HCT116 (cell line): ENCODE data around the gene KIF13A. TPM values are rescaled to one million over a fixed set of nuclear protein-coding genes. Genes with fewer than 3 reads are reported as not detected.

Source experiments
- ATAC-seq: fragments of 200-7000 bp; cut with Tn5 transposase; 2 replicates; pipeline ENCODE4 v1.9.1; 2020; ENCODE audit warnings: mild to moderate bottlenecking, moderate library complexity
- BruUV-seq: library from RNA; stranded (reverse); fragments of 400-500 nt; replicated peaks from 2 replicates; lab custom pipeline; 2021; lab: Mats Ljungman, UMichigan
- CTCF ChIA-PET: fragments of 300-600 bp; sonication (Branson Sonifier 250); formaldehyde crosslinking; loops from one replicate; lab custom pipeline; 2021; ENCODE audit warnings: antibody characterized with exemption; lab: Charles Lee
- POLR2A ChIA-PET: fragments of 300-600, 350-600 bp; sonication (Branson Sonifier 250); formaldehyde crosslinking; loops from one replicate; lab custom pipeline; 2021; ENCODE audit warnings: antibody characterized with exemption; lab: Charles Lee
- RAD21 ChIA-PET, 2 experiments: fragments of 300-600 bp; sonication (Branson Sonifier 250); formaldehyde crosslinking; loops; one replicate each; lab custom pipeline; 2023; ENCODE audit warnings: low total read pairs in 2 of 2; ENCODE audit not compliant: uncharacterized antibody in 2 of 2, unreplicated experiment in 2 of 2, low non-redundant PET in 1 of 2; lab: Charles Lee
- DNase-seq: peaks from one replicate; pipeline ENCODE4 v3.0.0-alpha.2; 2010; ENCODE audit warnings: low read depth, low spot score
- H2AFZ ChIP-seq: fragments of 200-600 bp; shearing (Covaris generic), sonication (generic); 2 replicates; pipeline ENCODE4 v1.6.1; 2017; ENCODE audit warnings: low read depth, mixed run types, mixed read lengths, antibody characterized with exemption, low read length; ENCODE audit not compliant: poor library complexity, severe bottlenecking
- H3K27ac ChIP-seq: 2 replicates; pipeline ENCODE4 v1.5.1; 2012; ENCODE audit warnings: low read depth, low read length
- H3K27me3 ChIP-seq: fragments of 200-600 bp; sonication (generic); 2 replicates; pipeline ENCODE4 v1.6.1; 2016; ENCODE audit warnings: mixed run types, low read length, mixed read lengths; ENCODE audit not compliant: insufficient read depth
- H3K36me3 ChIP-seq, 2 experiments: fragments of 200-500 bp in 1 of 2; fragments of 200-600 bp in 1 of 2; sonication (Bioruptor generic) in 1 of 2; sonication (generic) in 1 of 2; 2 replicates each; pipeline versions ENCODE4 v1.5.1 to v1.6.1; 2014 to 2016; ENCODE audit warnings: low read length in 2 of 2, inconsistent platforms in 1 of 2, mixed read lengths in 1 of 2, mixed run types in 1 of 2; ENCODE audit not compliant: insufficient read depth in 2 of 2, control insufficient read depth in 1 of 2
- H3K4me1 ChIP-seq, 2 experiments: fragments of 200-600 bp in 1 of 2; sonication (generic) in 1 of 2; 2 replicates each; pipeline versions ENCODE4 v1.5.1 to v1.6.1; 2012 to 2017; ENCODE audit warnings: low read length in 2 of 2, inconsistent platforms in 1 of 2, mild to moderate bottlenecking in 1 of 2, mixed read lengths in 1 of 2, mixed run types in 1 of 2, moderate library complexity in 1 of 2; ENCODE audit not compliant: insufficient read depth in 2 of 2, control insufficient read depth in 1 of 2
- H3K4me2 ChIP-seq: fragments of 200-600 bp; sonication (generic); 2 replicates; pipeline ENCODE4 v1.6.1; 2017; ENCODE audit warnings: mixed run types, low read length, mixed read lengths
- H3K4me3 ChIP-seq, 2 experiments: fragments of 200-600 bp in 1 of 2; sonication (generic) in 1 of 2; replicated peaks in 1 of 2; 2 replicates each; pipeline ENCODE4 v1.5.1; 2011 to 2016; ENCODE audit warnings: low read length in 2 of 2, control low read depth in 1 of 2, low read depth in 1 of 2, mild to moderate bottlenecking in 1 of 2, mixed read lengths in 1 of 2, mixed run types in 1 of 2
- H3K79me2 ChIP-seq: fragments of 200-600 bp; sonication (generic); 2 replicates; pipeline ENCODE4 v1.6.1; 2017; ENCODE audit warnings: mild to moderate bottlenecking, mixed run types, low read length, moderate library complexity, mixed read lengths; ENCODE audit not compliant: insufficient read depth
- H3K9ac ChIP-seq: fragments of 200-600 bp; sonication (generic); 2 replicates; pipeline ENCODE4 v1.6.1; 2016; ENCODE audit warnings: low read length, mixed read lengths
- H3K9me2 ChIP-seq: fragments of 200-600 bp; sonication (generic), shearing (Covaris generic); 2 replicates; pipeline ENCODE4 v1.6.1; 2017; ENCODE audit warnings: mixed run types, mild to moderate bottlenecking, moderate library complexity; ENCODE audit not compliant: insufficient read depth
- H3K9me3 ChIP-seq, 2 experiments: fragments of 200-500 bp in 1 of 2; fragments of 200-600 bp in 1 of 2; sonication (Bioruptor generic) in 1 of 2; sonication (generic) in 1 of 2; 2 replicates each; pipeline ENCODE4 v1.6.1; 2014 to 2017; ENCODE audit warnings: low read length in 2 of 2, mixed read lengths in 2 of 2, inconsistent platforms in 1 of 2, low read depth in 1 of 2, mild to moderate bottlenecking in 1 of 2, mixed run types in 1 of 2, moderate library complexity in 1 of 2; ENCODE audit not compliant: control insufficient read depth in 1 of 2, insufficient read depth in 1 of 2
- H4K20me1 ChIP-seq: fragments of 200-600 bp; sonication (generic), shearing (Covaris generic); 2 replicates; pipeline ENCODE4 v1.6.1; 2017; ENCODE audit warnings: mixed run types, mild to moderate bottlenecking, moderate library complexity; ENCODE audit not compliant: insufficient read depth
- ATF3 ChIP-seq: IDR thresholded peaks from 2 replicates; pipeline ENCODE4 v1.6.1; 2012
- CBX3 ChIP-seq: IDR thresholded peaks from 2 replicates; pipeline ENCODE4 v1.6.1; 2012; ENCODE audit warnings: low read depth
- EGR1 ChIP-seq: IDR thresholded peaks from 2 replicates; pipeline ENCODE4 v1.6.1; 2012; ENCODE audit warnings: low read depth
- EZH2phosphoT487 ChIP-seq: fragments of 200-600 bp; IDR thresholded peaks from 2 replicates; pipeline ENCODE4 v1.6.1; 2018; ENCODE audit warnings: antibody characterized with exemption, borderline replicate concordance
- JUND ChIP-seq: IDR thresholded peaks from 2 replicates; pipeline ENCODE4 v1.6.1; 2012
- POLR2AphosphoS5 ChIP-seq: IDR thresholded peaks from 2 replicates; pipeline ENCODE4 v1.6.1; 2011; ENCODE audit warnings: mild to moderate bottlenecking, low read depth, low read length, moderate library complexity
- RAD21 ChIP-seq: IDR thresholded peaks from 2 replicates; pipeline ENCODE4 v1.6.1; 2012; ENCODE audit warnings: low read depth, mild to moderate bottlenecking
- SP1 ChIP-seq: IDR thresholded peaks from 2 replicates; pipeline ENCODE4 v1.6.1; 2012; ENCODE audit warnings: low read depth
- TCF7L2 ChIP-seq: IDR thresholded peaks from 2 replicates; pipeline ENCODE4 v1.7.0; 2011; ENCODE audit warnings: borderline replicate concordance, inconsistent platforms; ENCODE audit not compliant: insufficient read depth, insufficient read length; ENCODE audit errors: extremely low read depth
- ZFX ChIP-seq: fragments of 450-650 bp; IDR thresholded peaks from 2 replicates; pipeline ENCODE4 v1.6.1; 2017
- ZNF274 ChIP-seq: fragments of 200-500 bp; sonication (Bioruptor generic); IDR thresholded peaks from 2 replicates; pipeline ENCODE4 v1.6.1; 2014; ENCODE audit warnings: mild to moderate bottlenecking, low read depth, low read length, inconsistent platforms
- intact Hi-C: fragments of 100-400 bp; cut with micrococcal nuclease; formaldehyde crosslinking; loops from 2 replicates; pipeline ENCODE4 v1.10.0; 2022
- total RNA-seq: library from RNA; stranded (reverse); gene quantifications from one replicate; pipeline ENCODE4 v1.2.1, GENCODE V29; 2021; ENCODE audit not compliant: unreplicated experiment
- TF ChIP-seq, protein P1 (sequence below): IDR thresholded peaks from 2 replicates; pipeline ENCODE4 v1.6.1; 2011; ENCODE audit warnings: mild to moderate bottlenecking, low read length, moderate library complexity; ENCODE audit not compliant: insufficient replicate concordance; ENCODE audit errors: extremely low read depth
- TF ChIP-seq, protein P2 (sequence below): IDR thresholded peaks from 2 replicates; pipeline ENCODE4 v1.6.1; 2012; ENCODE audit warnings: low read depth

KIF13A gene
- total RNA-seq, 1 experiment from 2014 or later = 23.1 TPM

DNA sequence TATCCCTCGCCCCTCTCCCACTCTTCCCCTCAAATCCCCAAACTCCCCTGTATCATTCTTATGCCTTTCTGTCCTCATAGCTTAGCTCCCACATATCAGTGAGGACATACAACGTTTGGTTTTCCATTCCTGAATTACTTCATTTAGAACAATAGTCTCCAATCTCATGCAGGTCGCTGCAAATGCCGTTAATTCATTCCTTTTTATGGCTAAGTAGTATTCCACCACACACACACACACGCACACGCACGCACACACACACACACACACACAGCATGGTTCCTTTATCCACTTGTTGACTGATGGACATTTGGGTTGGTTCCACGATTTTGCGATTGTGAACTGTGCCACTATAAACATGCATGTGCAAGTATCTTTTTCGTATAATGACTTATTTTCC, 112.7 kb downstream of the KIF13A start:
- Histone ChIP-seq H3K36me3 (no peaks in the 10 kb centered on the region), H3K79me2 (no peaks in the 10 kb centered on the region), H3K4me2 (no peak overlapping the region), H3K9ac (no peak overlapping the region), H3K27me3 (no peaks in the 10 kb centered on the region), H3K4me3 (no peak overlapping the region), H3K9me2 (no peaks in the 10 kb centered on the region), H3K4me1 (peaks cover 9 to 24% of the 10 kb centered on the region in 2 experiments), H3K9me3 (no peaks in the 10 kb centered on the region), H3K27ac (no peak overlapping the region), H2AFZ (no peak overlapping the region), H4K20me1 (no peaks in the 10 kb centered on the region)
- RAD21 ChIA-PET = no interaction called here
- BruUV-seq = no TSS peak
- DNase-seq (no peak), ATAC-seq (no peak)
- CTCF ChIA-PET = no interaction called here
- POLR2A ChIA-PET = no interaction called here
- intact Hi-C loops = no loop called here
- TF ChIP-seq, protein P1, sequence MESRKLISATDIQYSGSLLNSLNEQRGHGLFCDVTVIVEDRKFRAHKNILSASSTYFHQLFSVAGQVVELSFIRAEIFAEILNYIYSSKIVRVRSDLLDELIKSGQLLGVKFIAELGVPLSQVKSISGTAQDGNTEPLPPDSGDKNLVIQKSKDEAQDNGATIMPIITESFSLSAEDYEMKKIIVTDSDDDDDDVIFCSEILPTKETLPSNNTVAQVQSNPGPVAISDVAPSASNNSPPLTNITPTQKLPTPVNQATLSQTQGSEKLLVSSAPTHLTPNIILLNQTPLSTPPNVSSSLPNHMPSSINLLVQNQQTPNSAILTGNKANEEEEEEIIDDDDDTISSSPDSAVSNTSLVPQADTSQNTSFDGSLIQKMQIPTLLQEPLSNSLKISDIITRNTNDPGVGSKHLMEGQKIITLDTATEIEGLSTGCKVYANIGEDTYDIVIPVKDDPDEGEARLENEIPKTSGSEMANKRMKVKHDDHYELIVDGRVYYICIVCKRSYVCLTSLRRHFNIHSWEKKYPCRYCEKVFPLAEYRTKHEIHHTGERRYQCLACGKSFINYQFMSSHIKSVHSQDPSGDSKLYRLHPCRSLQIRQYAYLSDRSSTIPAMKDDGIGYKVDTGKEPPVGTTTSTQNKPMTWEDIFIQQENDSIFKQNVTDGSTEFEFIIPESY = no peak
- TF ChIP-seq POLR2AphosphoS5 (no peak), JUND (no peak), ZNF274 (no peak)

DNA sequence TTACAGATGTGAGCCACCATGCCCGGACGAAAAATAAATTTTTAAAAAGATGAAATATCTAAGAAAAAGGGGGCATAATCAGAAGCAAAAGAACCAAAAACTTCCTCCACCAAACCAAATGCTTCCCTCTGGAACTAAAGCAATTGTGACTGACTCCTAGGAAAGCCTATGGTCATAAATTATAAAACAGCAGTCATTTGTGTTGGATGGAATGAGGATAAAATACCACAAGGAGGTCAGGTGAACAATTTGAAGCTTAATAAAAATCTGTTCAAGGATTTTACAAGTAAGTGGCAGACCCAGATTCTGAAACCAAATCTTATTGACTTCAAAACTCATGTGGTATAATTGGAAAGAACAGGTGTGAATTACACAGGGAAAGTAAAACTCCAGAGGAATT, 114.5 kb downstream of the KIF13A start:
- H2AFZ ChIP-seq = no peak overlapping the region
- H3K27ac ChIP-seq = no peak overlapping the region
- H4K20me1 ChIP-seq = no peaks in the 10 kb centered on the region
- DNase-seq (no peak), ATAC-seq (no peak)
- no peak overlapping the region for H3K4me2 ChIP-seq
- no TSS peak for BruUV-seq
- POLR2A ChIA-PET = no interaction called here
- H3K9me2 ChIP-seq = no peaks in the 10 kb centered on the region
- RAD21 ChIA-PET = no interaction called here
- intact Hi-C loops = no loop called here
- peaks cover 12 to 28% of the 10 kb centered on the region in 2 experiments for H3K4me1 ChIP-seq
- no peak overlapping the region for H3K9ac ChIP-seq
- no peaks in the 10 kb centered on the region for H3K36me3 ChIP-seq
- CTCF ChIA-PET = no interaction called here
- no peak overlapping the region for H3K4me3 ChIP-seq
- no peaks in the 10 kb centered on the region for H3K9me3 ChIP-seq
- no peaks in the 10 kb centered on the region for H3K79me2 ChIP-seq
- H3K27me3 ChIP-seq = no peaks in the 10 kb centered on the region
- no peak for TF ChIP-seq ATF3
- TF ChIP-seq RAD21 = no peak
- no peak for TF ChIP-seq SP1
- no peak for TF ChIP-seq CBX3
- TF ChIP-seq JUND = no peak
- TF ChIP-seq, protein P2, sequence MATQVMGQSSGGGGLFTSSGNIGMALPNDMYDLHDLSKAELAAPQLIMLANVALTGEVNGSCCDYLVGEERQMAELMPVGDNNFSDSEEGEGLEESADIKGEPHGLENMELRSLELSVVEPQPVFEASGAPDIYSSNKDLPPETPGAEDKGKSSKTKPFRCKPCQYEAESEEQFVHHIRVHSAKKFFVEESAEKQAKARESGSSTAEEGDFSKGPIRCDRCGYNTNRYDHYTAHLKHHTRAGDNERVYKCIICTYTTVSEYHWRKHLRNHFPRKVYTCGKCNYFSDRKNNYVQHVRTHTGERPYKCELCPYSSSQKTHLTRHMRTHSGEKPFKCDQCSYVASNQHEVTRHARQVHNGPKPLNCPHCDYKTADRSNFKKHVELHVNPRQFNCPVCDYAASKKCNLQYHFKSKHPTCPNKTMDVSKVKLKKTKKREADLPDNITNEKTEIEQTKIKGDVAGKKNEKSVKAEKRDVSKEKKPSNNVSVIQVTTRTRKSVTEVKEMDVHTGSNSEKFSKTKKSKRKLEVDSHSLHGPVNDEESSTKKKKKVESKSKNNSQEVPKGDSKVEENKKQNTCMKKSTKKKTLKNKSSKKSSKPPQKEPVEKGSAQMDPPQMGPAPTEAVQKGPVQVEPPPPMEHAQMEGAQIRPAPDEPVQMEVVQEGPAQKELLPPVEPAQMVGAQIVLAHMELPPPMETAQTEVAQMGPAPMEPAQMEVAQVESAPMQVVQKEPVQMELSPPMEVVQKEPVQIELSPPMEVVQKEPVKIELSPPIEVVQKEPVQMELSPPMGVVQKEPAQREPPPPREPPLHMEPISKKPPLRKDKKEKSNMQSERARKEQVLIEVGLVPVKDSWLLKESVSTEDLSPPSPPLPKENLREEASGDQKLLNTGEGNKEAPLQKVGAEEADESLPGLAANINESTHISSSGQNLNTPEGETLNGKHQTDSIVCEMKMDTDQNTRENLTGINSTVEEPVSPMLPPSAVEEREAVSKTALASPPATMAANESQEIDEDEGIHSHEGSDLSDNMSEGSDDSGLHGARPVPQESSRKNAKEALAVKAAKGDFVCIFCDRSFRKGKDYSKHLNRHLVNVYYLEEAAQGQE = no peak
- TF ChIP-seq ZFX = no peak
- no peak for TF ChIP-seq ZNF274
- no peak for TF ChIP-seq TCF7L2
- TF ChIP-seq EZH2phosphoT487 = no peak
- TF ChIP-seq, protein P1 = no peak
- TF ChIP-seq EGR1 = no peak
